HG03175 (cell line): ENCODE data around the gene CYFIP2.
A peak's percentile ranks its signal among the peaks of the same experiment; 100 is the strongest.
"Not testable (repeated sequence)": the region's sequence is repeated elsewhere in the genome, so short reads cannot be mapped to it uniquely, and the experiment has no call there.

Experiments used
- ATAC-seq: cut with Tn5 transposase; IDR thresholded peaks from one replicate; pipeline ENCODE4 v1.9.1; 2021; ENCODE audit warnings: mild to moderate bottlenecking, moderate library complexity; ENCODE audit not compliant: unreplicated experiment

Gene CYFIP2

GRCh38 chr5:157384971-157385709, 119.2 kb downstream of the CYFIP2 start:
- no peak for ATAC-seq

GRCh38 chr5:157387041-157387563, 121.2 kb downstream of the CYFIP2 start:
- ATAC-seq = no peak

DNA sequence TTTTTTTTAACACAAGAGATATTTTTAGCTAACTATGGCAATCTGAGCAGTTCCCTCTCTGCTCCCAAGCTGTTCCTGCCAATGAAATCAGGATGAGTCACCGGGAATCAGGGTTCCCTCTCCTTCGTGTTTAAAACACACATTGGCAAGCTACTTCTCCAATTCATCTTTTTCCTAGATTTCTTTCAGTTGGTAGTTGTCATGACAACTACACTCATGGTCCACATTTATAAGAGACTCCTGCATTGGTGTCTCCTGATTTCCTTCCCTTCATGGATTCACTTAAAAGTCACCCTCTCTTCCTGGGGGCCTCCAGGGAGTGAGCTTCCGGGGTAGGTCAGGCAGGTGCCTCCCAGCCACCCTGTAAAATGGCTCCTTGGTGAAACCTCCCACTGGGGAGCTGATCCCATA, 121.8 kb downstream of the CYFIP2 start:
- no peak for ATAC-seq

- ATAC-seq = no peak
Observed at GRCh38 chr5:157388111-157388710, 122.3 kb downstream of the CYFIP2 start.

DNA sequence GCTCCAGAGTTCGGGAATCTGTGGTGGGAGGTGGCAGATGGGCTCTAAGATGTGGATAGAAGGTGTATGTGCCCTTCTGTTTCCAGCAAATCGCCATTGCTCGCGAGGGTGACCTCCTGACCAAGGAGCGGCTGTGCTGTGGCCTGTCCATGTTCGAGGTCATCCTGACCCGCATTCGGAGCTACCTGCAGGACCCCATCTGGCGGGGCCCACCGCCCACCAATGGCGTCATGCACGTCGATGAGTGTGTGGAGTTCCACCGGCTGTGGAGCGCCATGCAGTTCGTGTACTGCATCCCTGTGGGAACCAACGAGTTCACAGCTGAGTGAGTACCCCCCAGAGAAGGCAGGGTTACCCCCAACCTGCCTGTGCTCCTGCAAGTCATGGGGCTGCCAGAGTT, 123.2 kb downstream of the CYFIP2 start:
- no peak for ATAC-seq

DNA sequence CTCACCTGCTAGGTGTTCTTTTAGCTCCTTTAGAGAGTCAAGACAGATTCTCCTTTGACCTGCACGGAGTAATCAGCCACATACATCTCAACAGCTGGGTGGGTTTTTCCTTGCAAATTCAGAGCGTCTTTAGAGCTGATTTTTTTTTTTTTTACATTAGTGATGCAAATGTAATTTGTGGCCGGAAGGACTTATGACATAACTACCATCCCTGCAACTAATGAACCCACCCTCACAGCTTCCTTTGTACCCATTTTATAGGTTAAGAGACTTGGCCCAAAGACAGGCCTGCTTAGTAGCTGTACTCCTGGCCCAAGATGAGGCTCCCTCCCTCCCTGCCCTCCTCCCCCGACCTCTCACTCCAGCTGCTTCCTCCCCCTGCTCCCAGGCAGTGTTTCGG, 124.2 kb downstream of the CYFIP2 start:
- no peak for ATAC-seq

DNA sequence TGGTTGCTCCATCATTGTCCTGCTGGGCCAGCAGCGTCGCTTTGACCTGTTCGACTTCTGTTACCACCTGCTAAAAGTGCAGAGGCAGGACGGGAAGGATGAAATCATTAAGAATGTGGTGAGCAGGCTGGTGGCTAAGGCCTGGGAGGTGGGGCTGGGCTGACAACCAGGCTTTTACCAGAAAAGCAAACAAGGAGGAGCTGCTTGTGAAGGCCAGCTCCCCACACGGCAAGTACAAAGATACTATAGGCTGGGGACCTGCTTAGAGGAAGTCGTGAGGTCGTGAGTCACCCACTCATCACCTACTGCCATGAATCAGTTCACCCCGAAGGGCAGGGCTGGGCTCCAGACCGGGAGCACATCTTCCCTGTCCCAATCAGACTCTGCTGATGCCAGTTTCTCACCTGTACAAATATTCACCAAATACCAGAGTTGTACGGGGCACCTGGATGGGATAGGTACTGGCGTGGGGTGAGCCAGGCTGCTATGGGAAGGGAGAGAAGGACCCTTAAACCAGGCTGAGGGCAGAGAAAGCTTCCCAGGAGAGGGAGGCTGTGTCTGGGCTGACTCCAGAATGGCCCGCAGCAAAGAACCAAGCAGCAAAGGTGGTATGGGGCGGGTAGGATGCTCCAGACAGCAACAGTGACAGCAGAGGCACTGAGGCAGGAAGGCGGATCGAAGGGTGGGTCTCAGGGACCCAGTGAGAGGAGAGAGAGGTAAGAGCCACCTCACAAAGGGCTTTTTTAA, 124.8 kb downstream of the CYFIP2 start:
- ATAC-seq = no peak

GRCh38 chr5:157398305-157398704, 132.4 kb downstream of the CYFIP2 start:
- ATAC-seq = no peak

DNA sequence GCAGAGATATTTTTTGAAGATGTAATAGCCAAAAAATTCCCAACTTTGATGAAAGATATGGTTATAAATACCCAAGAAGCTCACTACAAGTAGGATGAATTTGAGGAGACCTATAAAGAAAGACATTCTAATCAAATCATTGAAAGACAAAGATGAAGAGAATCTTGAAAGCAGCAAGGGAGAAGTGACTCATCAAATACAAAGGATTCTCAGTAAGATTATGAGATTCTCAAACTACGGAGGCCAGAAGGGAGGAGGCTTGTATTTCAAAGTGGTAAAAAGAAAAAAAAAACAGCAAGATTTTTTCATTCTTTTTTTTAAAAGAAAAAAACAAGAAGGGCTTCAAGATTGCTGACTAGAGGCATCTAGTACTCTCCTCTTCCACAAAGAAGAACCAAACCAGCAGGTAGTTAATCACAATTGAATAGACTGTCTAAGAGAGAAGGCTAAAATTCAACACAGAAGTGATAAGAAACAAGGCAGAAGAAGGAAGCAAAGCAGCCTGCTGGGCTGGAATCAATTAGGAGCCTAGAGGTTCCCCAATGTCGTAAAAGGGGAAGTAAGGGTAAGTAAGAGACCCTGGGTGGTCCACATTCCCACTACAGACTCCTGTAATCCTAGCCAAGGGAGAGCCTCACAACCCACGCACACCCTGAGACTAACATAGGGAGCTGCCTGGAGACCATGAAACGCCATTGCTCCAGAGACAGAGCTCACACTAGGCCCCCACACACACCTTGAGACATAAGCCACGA, 135.0 kb downstream of the CYFIP2 start:
- no peak for ATAC-seq

- no peak for ATAC-seq
Observed at GRCh38 chr5:157415838-157416237, 149.9 kb downstream of the CYFIP2 start.

- ATAC-seq = not testable (repeated sequence)
Observed at GRCh38 chr5:157419521-157419920, 153.6 kb downstream of the CYFIP2 start.

DNA sequence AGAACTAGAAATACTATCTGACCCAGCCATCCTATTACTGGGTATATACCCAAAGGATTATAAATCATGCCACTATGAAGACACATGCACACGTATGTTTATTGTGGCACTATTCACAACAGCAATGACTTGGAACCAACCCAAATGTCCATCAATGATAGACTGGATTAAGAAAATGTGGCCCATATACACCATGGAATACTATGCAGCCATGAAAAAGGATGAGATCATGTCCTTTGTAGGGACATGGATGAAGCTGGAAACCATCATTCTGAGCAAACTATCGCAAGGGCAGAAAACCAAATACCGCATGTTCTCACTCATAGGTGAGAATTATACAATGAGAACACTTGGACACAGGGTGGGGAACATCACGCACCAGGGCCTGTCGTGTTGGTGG, 164.0 kb downstream of the CYFIP2 start:
- not testable (repeated sequence) for ATAC-seq

GRCh38 chr5:157431544-157432200, 165.7 kb downstream of the CYFIP2 start:
- peak; percentile 79 for ATAC-seq

GRCh38 chr5:157434096-157434495, 168.2 kb downstream of the CYFIP2 start:
- ATAC-seq = no peak

DNA sequence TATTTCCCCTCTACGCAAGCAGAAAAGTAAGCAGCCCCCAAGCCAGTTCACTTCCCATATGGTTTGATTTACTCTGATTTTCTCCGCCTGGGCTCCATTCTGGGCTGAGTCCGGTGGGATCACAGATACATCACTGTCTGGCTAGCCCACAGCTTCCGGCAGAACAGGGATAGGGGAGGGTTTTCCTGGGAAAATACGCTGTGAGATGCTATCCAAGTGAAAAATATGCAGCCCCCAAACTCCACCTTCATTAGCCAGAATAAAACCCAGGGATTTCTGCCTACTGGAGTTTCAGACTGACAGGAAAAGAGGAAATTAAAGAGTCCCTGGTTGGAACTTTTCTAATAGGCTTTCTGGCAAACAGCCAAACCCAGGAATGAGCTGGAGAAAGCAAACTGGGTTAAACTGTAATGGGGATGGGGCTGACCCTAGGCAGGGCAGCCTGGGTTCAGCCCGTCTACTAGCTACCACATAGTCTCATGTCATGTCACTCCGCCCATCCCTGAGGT, 177.2 kb downstream of the CYFIP2 start:
- no peak for ATAC-seq

- ATAC-seq = no peak
Observed at GRCh38 chr5:157444224-157444623, 178.3 kb downstream of the CYFIP2 start.
